D721Med (cell line): Measurements from ENCODE around the gene POLR3K.

Experiments
- DNase-seq: peaks from one replicate; pipeline ENCODE4 v3.0.0; 2011; ENCODE audit warnings: low spot score; ENCODE audit not compliant: insufficient read length
- FAIRE-seq: peaks from 2 replicates; lab custom pipeline; 2011; peaks lifted over from hg19 to GRCh38; lab: Jason Lieb, UNC
- CTCF ChIP-seq: IDR thresholded peaks from 2 replicates; pipeline ENCODE4 v1.5.1; 2012; ENCODE audit warnings: mild to moderate bottlenecking, control low read depth; ENCODE audit not compliant: insufficient read depth; ENCODE audit errors: missing control alignments

POLR3K gene

GRCh38 chr16:94918-95265 is 41.5 kb upstream of the POLR3K start:
- FAIRE-seq (no peak), DNase-seq (no peak)
- no peak for TF ChIP-seq CTCF

GRCh38 chr16:92431-93339 is 39.3 kb upstream of the POLR3K start:
- FAIRE-seq (no peak), DNase-seq (no peak)
- no peak for TF ChIP-seq CTCF

GRCh38 chr16:91484-91883 is 38.1 kb upstream of the POLR3K start:
- TF ChIP-seq CTCF: no peak
- FAIRE-seq (no peak), DNase-seq (no peak)

DNA sequence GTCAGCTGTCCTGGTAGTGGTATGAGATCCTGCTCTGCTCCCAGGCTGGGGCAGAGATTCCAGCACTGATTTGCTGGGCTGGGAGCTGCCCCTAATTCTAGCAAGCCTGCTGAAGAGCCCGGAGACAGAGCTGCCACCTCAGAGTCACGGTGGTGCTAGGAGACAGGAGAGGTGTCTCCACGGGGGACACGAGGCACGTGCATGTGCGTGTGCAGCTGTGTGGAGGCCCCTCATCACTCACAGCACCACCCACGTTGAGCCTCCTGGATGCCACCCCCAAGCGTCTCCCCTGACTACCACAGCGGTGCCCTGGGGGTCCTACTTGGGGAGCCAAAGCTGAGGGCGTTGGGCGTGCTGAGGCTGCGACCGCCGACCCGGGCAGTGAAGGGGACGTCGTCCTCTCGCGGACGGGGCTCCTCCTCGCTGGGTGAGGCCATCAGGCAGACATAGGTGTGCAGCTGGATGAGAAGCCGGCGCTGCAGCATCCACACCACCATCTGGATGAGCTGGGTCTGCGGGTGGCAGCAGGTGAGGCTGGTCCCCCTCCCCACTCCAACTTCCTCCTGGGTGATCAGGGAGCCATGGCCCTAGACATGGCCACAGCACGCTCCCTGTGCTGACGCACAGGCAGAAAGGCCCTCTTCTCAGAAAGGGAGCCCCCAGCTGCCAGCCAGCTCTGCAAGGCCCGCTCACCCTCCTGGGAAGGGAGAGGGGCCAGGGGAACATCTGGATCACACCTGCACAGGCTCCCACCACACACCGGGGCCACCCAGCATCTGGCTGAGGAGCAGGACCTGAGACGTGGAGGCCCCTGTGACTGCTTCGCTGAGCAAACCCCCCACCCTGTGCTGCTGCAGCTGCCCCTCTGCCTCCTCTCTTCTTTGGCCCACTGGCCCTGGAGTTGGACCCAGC is 36.2 kb upstream of the POLR3K start:
- DNase-seq (no peak), FAIRE-seq (no peak)
- no peak for TF ChIP-seq CTCF

DNA sequence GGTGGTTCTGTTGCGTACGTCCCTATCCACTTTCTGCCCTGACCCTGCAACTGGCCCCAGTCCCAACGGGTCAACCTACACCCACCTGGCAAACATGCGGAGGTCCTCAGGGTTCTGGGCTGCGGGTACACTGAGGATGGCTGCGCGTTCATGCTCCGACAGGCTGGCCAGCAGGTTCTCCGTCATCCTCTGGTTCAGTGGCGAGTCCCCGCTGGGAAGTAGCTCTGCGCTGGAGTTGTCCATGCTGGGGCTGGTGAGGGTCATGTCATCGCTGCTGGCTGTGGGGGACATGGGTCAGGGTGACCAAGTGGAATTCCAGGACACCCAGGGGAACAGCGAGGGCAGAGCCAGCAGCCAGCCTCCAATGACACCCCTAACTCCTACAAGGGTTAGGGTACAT is 35.2 kb upstream of the POLR3K start:
- DNase-seq: no peak
- TF ChIP-seq CTCF: no peak
- FAIRE-seq: no peak

GRCh38 chr16:86483-86952 is 33.1 kb upstream of the POLR3K start:
- FAIRE-seq (no peak), DNase-seq (no peak)
- no peak for TF ChIP-seq CTCF
